Measurements from ENCODE around the gene PURB. TPM values are rescaled to one million over a fixed set of nuclear protein-coding genes. Genes with fewer than 3 reads are reported as not detected.
"Not testable (repeated sequence)": the region's sequence is repeated elsewhere in the genome, so short reads cannot be mapped to it uniquely, and the experiment has no call there.

PURB gene
- total and polyA plus RNA-seq, 8 donors = 3.6 to 14.7 (median 7.8) TPM

- FAIRE-seq = no peak
- TF ChIP-seq CTCF (IDR thresholded peaks at IDR 0.05) = no peak
- H3K27ac ChIP-seq = peak overlapping the region; percentile 87 to 99 (median 96)
- peak overlapping the region; percentile 65 to 77 (median 71) for H3K4me3 ChIP-seq
- H3K9me3 ChIP-seq = no peaks in the 10 kb centered on the region
- no peaks in the 10 kb centered on the region for H3K27me3 ChIP-seq
- intact Hi-C loops (cut with DNase I) = no loop called here
- no peak for DNase-seq
- 0% methylated on average over 12 of the region's 12 CpGs for WGBS, 2 donors
- no peak for ATAC-seq
- peaks cover 0 to 5% (median 0%) of the 10 kb centered on the region in 3 donors for H3K36me3 ChIP-seq
- H3K4me1 ChIP-seq = peaks cover 0 to 27% (median 17%) of the 10 kb centered on the region in 3 donors
Measured at GRCh38 chr7:44846816-44847508, 38.4 kb downstream of the PURB start.

- H3K9me3 ChIP-seq; H3K27me3 ChIP-seq; FAIRE-seq; intact Hi-C loops (cut with DNase I); H3K36me3 ChIP-seq; DNase-seq; ATAC-seq: not testable (repeated sequence)
- Histone ChIP-seq H3K27ac (peak overlapping the region in 3 of 4 donors; percentile 87 to 97 (median 96)), H3K4me3 (peak overlapping the region in 3 of 4 donors; percentile 65 to 77 (median 73)), H3K4me1 (peaks cover 0 to 28% (median 17%) of the 10 kb centered on the region in 3 donors)
- WGBS, 2 donors = 32 to 38% methylated on average over 11 of the region's 11 CpGs
Measured at GRCh38 chr7:44846390-44846789, 38.9 kb downstream of the PURB start.

GRCh38 chr7:44845451-44845850, 39.9 kb downstream of the PURB start:
- Histone ChIP-seq H3K4me1 (peaks cover 0 to 31% (median 17%) of the 10 kb centered on the region in 3 donors), H3K4me3 (no peak overlapping the region), H3K36me3 (peaks cover 0 to 10% (median 0%) of the 10 kb centered on the region in 3 donors), H3K27me3 (no peaks in the 10 kb centered on the region), H3K27ac (peak overlapping the region in 1 of 4 donors; percentile 22), H3K9me3 (no peaks in the 10 kb centered on the region)
- no peak for TF ChIP-seq CTCF (IDR thresholded peaks at IDR 0.05)
- intact Hi-C loops (cut with DNase I) = no loop called here
- FAIRE-seq (no peak), ATAC-seq (no peak), DNase-seq (no peak)

- WGBS, 2 donors = 92 to 94% methylated on average over 5 of the region's 5 CpGs
- H3K36me3 ChIP-seq = peaks cover 0 to 18% (median 0%) of the 10 kb centered on the region in 3 donors
- not testable (repeated sequence) for ATAC-seq, H3K27me3 ChIP-seq, H3K4me3 ChIP-seq, H3K27ac ChIP-seq, DNase-seq, FAIRE-seq, H3K9me3 ChIP-seq
- intact Hi-C loops (cut with DNase I) = loop anchor here in 1 of 3 donors (5.0 kb wide), 1 partner anchor 251 kb away; no protein-coding TSS in a partner anchor
- H3K4me1 ChIP-seq = peaks cover 0 to 26% (median 17%) of the 10 kb centered on the region in 3 donors
Measured at GRCh38 chr7:44843440-44843839, 41.9 kb downstream of the PURB start.

- DNase-seq, H3K27ac ChIP-seq, H3K4me3 ChIP-seq, ATAC-seq, H3K9me3 ChIP-seq, H3K27me3 ChIP-seq, FAIRE-seq: not testable (repeated sequence)
- 85 to 87% methylated on average over 8 of the region's 8 CpGs for WGBS, 2 donors
- Histone ChIP-seq H3K4me1 (peaks cover 0 to 26% (median 17%) of the 10 kb centered on the region in 3 donors), H3K36me3 (peaks cover 0 to 20% (median 0%) of the 10 kb centered on the region in 3 donors)
- intact Hi-C loops (cut with DNase I) = loop anchor here in 1 of 3 donors (5.0 kb wide), 1 partner anchor 250 kb away; no protein-coding TSS in a partner anchor
Measured at GRCh38 chr7:44842675-44843074, 42.7 kb downstream of the PURB start.

GRCh38 chr7:44838751-44839150, 46.6 kb downstream of the PURB start:
- intact Hi-C loops (cut with DNase I) = no loop called here
- 72 to 78% methylated on average over 2 of the region's 2 CpGs for WGBS, 2 donors
- no peak for DNase-seq
- no peak for TF ChIP-seq CTCF (IDR thresholded peaks at IDR 0.05)
- no peak for ATAC-seq
- H3K4me1 ChIP-seq = peaks cover 0 to 9% (median 0%) of the 10 kb centered on the region in 3 donors
- H3K36me3 ChIP-seq = peaks cover 0 to 33% (median 5%) of the 10 kb centered on the region in 3 donors
- no peaks in the 10 kb centered on the region for H3K9me3 ChIP-seq
- no peak overlapping the region for H3K27ac ChIP-seq
- no peak overlapping the region for H3K4me3 ChIP-seq
- no peak for FAIRE-seq
- no peaks in the 10 kb centered on the region for H3K27me3 ChIP-seq
